ENCODE results near the gene MYO6.

The MYO6 gene

GRCh38 chr6:75786152-75786551 lies 37.1 kb downstream of the MYO6 start:
- no peak overlapping the region for H3K27ac ChIP-seq
- DNase-seq (ENCODE audit: low spot score), result no peak
- POLR2A ChIA-PET (ENCODE audit: low non-redundant PET), result no interaction called here
- no peak for TF ChIP-seq CTCF (conservative IDR thresholded peaks at IDR 0.05; ENCODE audit: low read depth)
- CTCF ChIA-PET, result no interaction called here

- no peak for TF ChIP-seq CTCF (conservative IDR thresholded peaks at IDR 0.05; ENCODE audit: low read depth)
- DNase-seq (ENCODE audit: low spot score), result no peak
- no peak overlapping the region for H3K27ac ChIP-seq
- ChIA-PET POLR2A (ENCODE audit: low non-redundant PET) (no interaction called here), CTCF (no interaction called here)
Observed at GRCh38 chr6:75788894-75789293, 39.9 kb downstream of the MYO6 start.

- H3K27ac ChIP-seq, result no peak overlapping the region
- no peak for DNase-seq (ENCODE audit: low spot score)
- CTCF ChIA-PET, result interaction anchor here (0.6 kb wide), 1 partner anchor 46 kb away, joined by 3 read pairs; no protein-coding TSS in a partner anchor
- POLR2A ChIA-PET (ENCODE audit: low non-redundant PET), result no interaction called here
- no peak for TF ChIP-seq CTCF (conservative IDR thresholded peaks at IDR 0.05; ENCODE audit: low read depth)
Observed at GRCh38 chr6:75791881-75792280, 42.8 kb downstream of the MYO6 start.

- ChIA-PET CTCF (interaction anchor here (0.6 kb wide), 1 partner anchor 9 kb away, joined by 3 read pairs; no protein-coding TSS in a partner anchor), POLR2A (ENCODE audit: low non-redundant PET) (no interaction called here)
- no peak for TF ChIP-seq CTCF (conservative IDR thresholded peaks at IDR 0.05; ENCODE audit: low read depth)
- H3K27ac ChIP-seq, result no peak overlapping the region
- DNase-seq (ENCODE audit: low spot score), result no peak
Observed at GRCh38 chr6:75794351-75794846, 45.4 kb downstream of the MYO6 start.

- no peak overlapping the region for H3K27ac ChIP-seq
- TF ChIP-seq CTCF (conservative IDR thresholded peaks at IDR 0.05; ENCODE audit: low read depth), result no peak
- DNase-seq (ENCODE audit: low spot score), result no peak
- ChIA-PET POLR2A (ENCODE audit: low non-redundant PET) (no interaction called here), CTCF (no interaction called here)
Observed at GRCh38 chr6:75794954-75795739, 46.1 kb downstream of the MYO6 start.

GRCh38 chr6:75796723-75797122 lies 47.7 kb downstream of the MYO6 start:
- CTCF ChIA-PET, result no interaction called here
- TF ChIP-seq CTCF (conservative IDR thresholded peaks at IDR 0.05; ENCODE audit: low read depth), result no peak
- DNase-seq (ENCODE audit: low spot score), result no peak
- no peak overlapping the region for H3K27ac ChIP-seq
- POLR2A ChIA-PET (ENCODE audit: low non-redundant PET), result no interaction called here

All from RWPE1 (cell line).